Hepatocyte (in vitro differentiated cells): ENCODE data around the gene IFI30.

Source experiments
- CTCF ChIP-seq: fragments of 200-600 bp; sonication (generic); IDR thresholded peaks from 2 replicates; pipeline ENCODE4 v1.5.1; 2016; ENCODE audit warnings: antibody characterized with exemption, mild to moderate bottlenecking; ENCODE audit not compliant: poor library complexity
- EZH2phosphoT487 ChIP-seq: fragments of 200-600 bp; sonication (generic); IDR thresholded peaks from one replicate; pipeline ENCODE4 v1.6.1; 2018; ENCODE audit warnings: antibody characterized with exemption, mild to moderate bottlenecking, low read depth, moderate library complexity; ENCODE audit not compliant: unreplicated experiment, severe bottlenecking

- TF ChIP-seq CTCF = no peak
- TF ChIP-seq EZH2phosphoT487 = no peak
These were observed 24.8 kb downstream of the IFI30 start for GRCh38 chr19:18198374-18198773.
